H9 (cell line): ENCODE results near the gene SP110. TPM values are rescaled to one million over a fixed set of nuclear protein-coding genes. Genes with fewer than 3 reads are reported as not detected.

Source experiments
- DNase-seq: peaks from one replicate; pipeline ENCODE4 v3.0.0-alpha.2; 2017
- H2AFZ ChIP-seq: one replicate; pipeline ENCODE4 v1.6.1; 2013; ENCODE audit warnings: mild to moderate bottlenecking, low read length, control low read depth, moderate library complexity
- H2AK5ac ChIP-seq: 2 replicates; pipeline ENCODE4 v1.6.1; 2013; ENCODE audit warnings: low read length, control low read depth, mixed read lengths; ENCODE audit not compliant: insufficient read length
- H2BK120ac ChIP-seq: one replicate; pipeline ENCODE4 v1.6.1; 2013; ENCODE audit warnings: low read depth, mild to moderate bottlenecking, low read length, control low read depth, inconsistent platforms; ENCODE audit not compliant: poor library complexity, severe bottlenecking
- H2BK12ac ChIP-seq: 2 replicates; pipeline ENCODE4 v1.6.1; 2013; ENCODE audit warnings: low read length, control low read depth, mixed read lengths, low read depth; ENCODE audit not compliant: insufficient read length
- H2BK15ac ChIP-seq: 2 replicates; pipeline ENCODE4 v1.6.1; 2013; ENCODE audit warnings: low read depth, low read length, control low read depth
- H2BK20ac ChIP-seq: one replicate; pipeline ENCODE4 v1.6.1; 2013; ENCODE audit warnings: low read depth, mild to moderate bottlenecking, low read length, control low read depth, inconsistent platforms; ENCODE audit not compliant: poor library complexity, severe bottlenecking
- H2BK5ac ChIP-seq: 2 replicates; pipeline ENCODE4 v1.6.1; 2013; ENCODE audit warnings: low read length, control low read depth, mixed read lengths; ENCODE audit not compliant: insufficient read length
- H3K14ac ChIP-seq: 2 replicates; pipeline ENCODE4 v1.6.1; 2013; ENCODE audit warnings: low read length, control low read depth; ENCODE audit not compliant: insufficient read depth
- H3K18ac ChIP-seq: 2 replicates; pipeline ENCODE4 v1.6.1; 2013; ENCODE audit warnings: low read depth, mild to moderate bottlenecking, mixed read lengths, low read length, control low read depth; ENCODE audit not compliant: insufficient read length
- H3K23ac ChIP-seq: 2 replicates; pipeline ENCODE4 v1.6.1; 2013; ENCODE audit warnings: low read length, control low read depth, mixed read lengths, low read depth; ENCODE audit not compliant: insufficient read length
- H3K23me2 ChIP-seq: 2 replicates; pipeline ENCODE4 v1.6.1; 2013; ENCODE audit warnings: low read depth, mild to moderate bottlenecking, mixed read lengths, low read length, control low read depth; ENCODE audit not compliant: insufficient read length, poor library complexity, severe bottlenecking
- H3K27ac ChIP-seq: 2 replicates; pipeline ENCODE4 v1.5.1; 2013; ENCODE audit warnings: low read length, control low read depth, mixed read lengths, low read depth; ENCODE audit not compliant: insufficient read length
- H3K27me3 ChIP-seq: 2 replicates; pipeline ENCODE4 v1.6.1; 2013; ENCODE audit warnings: low read length, control low read depth, inconsistent platforms; ENCODE audit not compliant: insufficient read depth
- H3K4ac ChIP-seq: 2 replicates; pipeline ENCODE4 v1.6.1; 2013; ENCODE audit warnings: low read depth, mild to moderate bottlenecking, control low read depth, inconsistent platforms, low read length, moderate library complexity
- H3K4me1 ChIP-seq: 2 replicates; pipeline ENCODE4 v1.6.1; 2013; ENCODE audit warnings: low read length, control low read depth, inconsistent platforms; ENCODE audit not compliant: insufficient read depth
- H3K4me2 ChIP-seq: 2 replicates; pipeline ENCODE4 v1.6.1; 2013; ENCODE audit warnings: low read length, control low read depth, mixed read lengths; ENCODE audit not compliant: insufficient read length, insufficient read depth
- H3K56ac ChIP-seq: 2 replicates; pipeline ENCODE4 v1.6.1; 2013; ENCODE audit warnings: low read depth, mild to moderate bottlenecking, mixed read lengths, low read length, control low read depth; ENCODE audit not compliant: insufficient read length
- H3K79me1 ChIP-seq: 2 replicates; pipeline ENCODE4 v1.6.1; 2013; ENCODE audit warnings: low read depth, mild to moderate bottlenecking, moderate library complexity, low read length, control low read depth, inconsistent platforms; ENCODE audit not compliant: insufficient read depth, poor library complexity, severe bottlenecking
- H3K79me2 ChIP-seq: 2 replicates; pipeline ENCODE4 v1.6.1; 2013; ENCODE audit warnings: low read length, control low read depth, inconsistent platforms; ENCODE audit not compliant: insufficient read depth
- H3K9ac ChIP-seq: 2 replicates; pipeline ENCODE4 v1.6.1; 2013; ENCODE audit warnings: low read length, control low read depth, mixed read lengths; ENCODE audit not compliant: insufficient read length; ENCODE audit errors: extremely low read depth
- H3K9me3 ChIP-seq: one replicate; pipeline ENCODE4 v1.6.1; 2013; ENCODE audit warnings: low read depth, low read length, inconsistent platforms; ENCODE audit not compliant: control insufficient read depth
- H3T11ph ChIP-seq: one replicate; pipeline ENCODE4 v1.6.1; 2013; ENCODE audit warnings: mild to moderate bottlenecking, low read length, control low read depth, inconsistent platforms
- H4K20me1 ChIP-seq: one replicate; pipeline ENCODE4 v1.6.1; 2013; ENCODE audit not compliant: control insufficient read depth, insufficient read length, insufficient read depth
- H4K5ac ChIP-seq: 2 replicates; pipeline ENCODE4 v1.6.1; 2013; ENCODE audit warnings: low read depth, mild to moderate bottlenecking, mixed read lengths, low read length, control low read depth; ENCODE audit not compliant: insufficient read length
- H4K8ac ChIP-seq: replicated peaks from 2 replicates; pipeline ENCODE4 v1.6.1; 2013; ENCODE audit warnings: low read length, control low read depth, mixed read lengths, low read depth; ENCODE audit not compliant: insufficient read length
- H4K91ac ChIP-seq: 2 replicates; pipeline ENCODE4 v1.6.1; 2013; ENCODE audit warnings: low read depth, mild to moderate bottlenecking, moderate library complexity, mixed read lengths, low read length, control low read depth; ENCODE audit not compliant: insufficient read length
- H3K27ac Mint-ChIP-seq, 3 experiments: 2 replicates in 2 of 3; 3 replicates in 1 of 3; pipeline ENCODE4 v1.8.0; 2020 to 2021; ENCODE audit warnings: mixed read lengths in 3 of 3, mild to moderate bottlenecking in 1 of 3, moderate library complexity in 1 of 3
- H3K27me3 Mint-ChIP-seq: 2 replicates; pipeline ENCODE4 v1.8.0; 2021; ENCODE audit warnings: low read depth, mild to moderate bottlenecking, moderate library complexity, mixed read lengths
- H3K36me3 Mint-ChIP-seq, 3 experiments: 2 replicates in 2 of 3; 3 replicates in 1 of 3; pipeline ENCODE4 v1.8.0; 2020 to 2021; ENCODE audit warnings: low read depth in 3 of 3, mixed read lengths in 3 of 3; ENCODE audit not compliant: insufficient read depth in 1 of 3
- H3K4me1 Mint-ChIP-seq, 2 experiments: 2 replicates each; pipeline ENCODE4 v1.8.0; 2020; ENCODE audit warnings: mixed read lengths in 2 of 2
- H3K4me3 Mint-ChIP-seq, 2 experiments: 2 replicates in 1 of 2; 3 replicates in 1 of 2; pipeline ENCODE4 v1.8.0; 2020 to 2021; ENCODE audit warnings: mild to moderate bottlenecking in 2 of 2, mixed read lengths in 2 of 2, moderate library complexity in 1 of 2
- H3K9me3 Mint-ChIP-seq, 2 experiments: 2 replicates in 1 of 2; 3 replicates in 1 of 2; pipeline ENCODE4 v1.8.0; 2020; ENCODE audit warnings: mild to moderate bottlenecking in 2 of 2, mixed read lengths in 2 of 2, moderate library complexity in 1 of 2
- WGBS: extraction: QIAGEN DNeasy Blood & Tissue Kit; methylation state at CpG from one replicate; pipeline ENCODE4 v1.1.7; 2013; ENCODE audit warnings: missing lambda C conversion rate, low lambda C conversion rate, mixed read lengths; ENCODE audit not compliant: insufficient read length; ENCODE audit errors: extremely low coverage; 5-methylcytosine and 5-hydroxymethylcytosine counted together
- total RNA-seq: library from RNA; stranded (reverse); gene quantifications from 2 replicates; pipeline ENCODE4 v1.2.1, GENCODE V29; 2021
- TF ChIP-seq, protein P1 (sequence below): fragments of 200-600 bp; sonication (generic); conservative IDR thresholded peaks from 3 replicates; pipeline ENCODE4 v1.8.0; 2021; ENCODE audit warnings: antibody characterized with exemption, mild to moderate bottlenecking

SP110 gene
- total RNA-seq, 1 experiment from 2014 or later: 3.7 TPM

DNA sequence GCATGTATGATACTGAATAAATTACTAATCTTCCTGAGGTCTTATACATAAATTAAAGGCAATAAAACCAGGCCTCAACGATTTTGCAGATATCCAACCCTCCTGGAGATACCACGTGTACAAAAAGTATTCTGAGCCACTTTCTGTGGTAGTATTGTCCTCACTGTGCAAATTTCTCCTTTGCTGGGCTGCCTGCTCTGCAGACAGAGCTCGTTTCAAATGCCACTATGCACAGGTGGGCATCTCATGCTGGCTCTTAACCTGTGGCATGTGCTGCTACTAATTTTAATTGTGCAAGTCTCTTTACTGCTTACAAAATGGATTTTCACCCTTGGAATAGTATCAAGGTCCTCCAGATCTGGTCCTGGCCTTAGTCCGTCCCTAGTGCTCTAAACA, 84.7 kb downstream of the SP110 start:
- Mint-ChIP-seq H3K4me1 (peaks cover 3% of the 10 kb centered on the region in 2 experiments), H3K4me3 (no peak overlapping the region), H3K9me3 (peaks cover 5% of the 10 kb centered on the region in 2 experiments), H3K27me3 (peaks cover under 1% of the 10 kb centered on the region; the same call in 1 of the 2 replicates), H3K36me3 (peaks cover 6% of the 10 kb centered on the region in 3 experiments; a peak in 6 of 7 replicates), H3K27ac (no peak overlapping the region)
- no peaks in the 10 kb centered on the region for H3K79me2 ChIP-seq
- TF ChIP-seq, protein P1, sequence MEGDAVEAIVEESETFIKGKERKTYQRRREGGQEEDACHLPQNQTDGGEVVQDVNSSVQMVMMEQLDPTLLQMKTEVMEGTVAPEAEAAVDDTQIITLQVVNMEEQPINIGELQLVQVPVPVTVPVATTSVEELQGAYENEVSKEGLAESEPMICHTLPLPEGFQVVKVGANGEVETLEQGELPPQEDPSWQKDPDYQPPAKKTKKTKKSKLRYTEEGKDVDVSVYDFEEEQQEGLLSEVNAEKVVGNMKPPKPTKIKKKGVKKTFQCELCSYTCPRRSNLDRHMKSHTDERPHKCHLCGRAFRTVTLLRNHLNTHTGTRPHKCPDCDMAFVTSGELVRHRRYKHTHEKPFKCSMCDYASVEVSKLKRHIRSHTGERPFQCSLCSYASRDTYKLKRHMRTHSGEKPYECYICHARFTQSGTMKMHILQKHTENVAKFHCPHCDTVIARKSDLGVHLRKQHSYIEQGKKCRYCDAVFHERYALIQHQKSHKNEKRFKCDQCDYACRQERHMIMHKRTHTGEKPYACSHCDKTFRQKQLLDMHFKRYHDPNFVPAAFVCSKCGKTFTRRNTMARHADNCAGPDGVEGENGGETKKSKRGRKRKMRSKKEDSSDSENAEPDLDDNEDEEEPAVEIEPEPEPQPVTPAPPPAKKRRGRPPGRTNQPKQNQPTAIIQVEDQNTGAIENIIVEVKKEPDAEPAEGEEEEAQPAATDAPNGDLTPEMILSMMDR: no peak
- DNase-seq: no peak
- no peak overlapping the region for H2BK20ac ChIP-seq
- H3K23ac ChIP-seq: no peak overlapping the region
- no peaks in the 10 kb centered on the region for H3K23me2 ChIP-seq
- no peaks in the 10 kb centered on the region for H3K79me1 ChIP-seq
- H3K4ac ChIP-seq: no peak overlapping the region
- no peaks in the 10 kb centered on the region for H3K4me1 ChIP-seq
- H3K27me3 ChIP-seq: no peaks in the 10 kb centered on the region
- no peak overlapping the region for H3K14ac ChIP-seq
- no peak overlapping the region for H4K8ac ChIP-seq
- H3K27ac ChIP-seq: no peak overlapping the region
- WGBS: no CpG with 5 or more reads among the region's 4 CpGs
- no peak overlapping the region for H4K5ac ChIP-seq
- no peak overlapping the region for H2BK120ac ChIP-seq
- H3T11ph ChIP-seq: no peak overlapping the region
- no peak overlapping the region for H2BK15ac ChIP-seq
- H4K20me1 ChIP-seq: no peaks in the 10 kb centered on the region
- H2AFZ ChIP-seq: no peak overlapping the region
- H3K9ac ChIP-seq: no peak overlapping the region
- H3K56ac ChIP-seq: no peak overlapping the region
- H2AK5ac ChIP-seq: no peak overlapping the region
- H4K91ac ChIP-seq: no peak overlapping the region
- no peak overlapping the region for H3K18ac ChIP-seq
- H2BK12ac ChIP-seq: no peak overlapping the region
- no peak overlapping the region for H2BK5ac ChIP-seq
- H3K9me3 ChIP-seq: no peaks in the 10 kb centered on the region
- H3K4me2 ChIP-seq: no peak overlapping the region
